ENCODE results near the gene TAC4. TPM values are rescaled to one million over a fixed set of nuclear protein-coding genes. Genes with fewer than 3 reads are reported as not detected.

The TAC4 gene
- total RNA-seq, 1 donor from 2014 or later: not detected

DNA sequence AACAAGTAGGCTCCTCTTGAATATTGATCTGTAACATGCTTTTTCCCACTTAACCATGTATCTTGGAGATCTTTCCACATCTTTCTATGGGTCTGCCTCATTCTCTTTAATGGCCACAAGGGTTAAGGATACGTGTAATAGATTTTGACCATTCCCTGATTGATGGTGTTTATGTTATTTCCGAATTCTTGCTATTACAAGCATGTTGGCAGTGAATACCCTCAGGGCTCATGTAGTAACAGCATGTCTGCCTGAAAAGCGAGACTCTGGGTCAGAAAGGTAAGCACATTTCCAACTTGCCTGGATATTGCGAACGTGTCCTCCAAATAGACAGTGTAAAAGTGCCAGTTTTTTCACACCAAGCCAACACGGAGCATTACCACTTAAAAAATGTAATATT lies 5.0 kb downstream of the TAC4 start:
- no peak overlapping the region for H3K4me3 Mint-ChIP-seq
- DNase-seq (ENCODE audit: low read depth, low spot score): no peak
- H3K36me3 Mint-ChIP-seq (ENCODE audit: low read depth): no peaks in the 10 kb centered on the region
- TF ChIP-seq, protein P1, sequence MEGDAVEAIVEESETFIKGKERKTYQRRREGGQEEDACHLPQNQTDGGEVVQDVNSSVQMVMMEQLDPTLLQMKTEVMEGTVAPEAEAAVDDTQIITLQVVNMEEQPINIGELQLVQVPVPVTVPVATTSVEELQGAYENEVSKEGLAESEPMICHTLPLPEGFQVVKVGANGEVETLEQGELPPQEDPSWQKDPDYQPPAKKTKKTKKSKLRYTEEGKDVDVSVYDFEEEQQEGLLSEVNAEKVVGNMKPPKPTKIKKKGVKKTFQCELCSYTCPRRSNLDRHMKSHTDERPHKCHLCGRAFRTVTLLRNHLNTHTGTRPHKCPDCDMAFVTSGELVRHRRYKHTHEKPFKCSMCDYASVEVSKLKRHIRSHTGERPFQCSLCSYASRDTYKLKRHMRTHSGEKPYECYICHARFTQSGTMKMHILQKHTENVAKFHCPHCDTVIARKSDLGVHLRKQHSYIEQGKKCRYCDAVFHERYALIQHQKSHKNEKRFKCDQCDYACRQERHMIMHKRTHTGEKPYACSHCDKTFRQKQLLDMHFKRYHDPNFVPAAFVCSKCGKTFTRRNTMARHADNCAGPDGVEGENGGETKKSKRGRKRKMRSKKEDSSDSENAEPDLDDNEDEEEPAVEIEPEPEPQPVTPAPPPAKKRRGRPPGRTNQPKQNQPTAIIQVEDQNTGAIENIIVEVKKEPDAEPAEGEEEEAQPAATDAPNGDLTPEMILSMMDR (conservative IDR thresholded peaks at IDR 0.05): no peak
- no peaks in the 10 kb centered on the region for H3K9me3 Mint-ChIP-seq
- no peaks in the 10 kb centered on the region for H3K27me3 Mint-ChIP-seq (ENCODE audit: low read depth)
- H3K27ac Mint-ChIP-seq (ENCODE audit: unreplicated experiment): no peak overlapping the region
- no peaks in the 10 kb centered on the region for H3K4me1 Mint-ChIP-seq

DNA sequence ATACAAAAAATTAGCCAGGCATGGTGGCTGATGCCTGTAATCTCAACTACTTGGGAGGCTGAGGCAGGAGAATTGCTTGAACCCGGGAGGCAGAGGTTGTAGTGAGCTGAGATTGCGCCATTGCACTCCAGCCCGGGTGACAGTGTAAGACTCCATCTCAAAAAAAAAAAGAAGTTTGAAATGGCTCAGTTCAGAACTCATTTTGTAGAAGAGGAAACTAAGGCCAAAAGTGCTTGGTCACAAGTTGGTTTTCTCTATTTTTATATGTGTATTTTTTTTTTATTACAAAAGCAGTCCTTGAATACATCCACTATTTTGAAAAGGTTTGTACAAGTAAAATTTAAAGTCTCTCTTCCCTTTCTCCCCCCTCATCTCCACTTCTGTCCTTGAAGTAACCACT lies 5.5 kb downstream of the TAC4 start:
- Mint-ChIP-seq H3K27me3 (ENCODE audit: low read depth) (no peaks in the 10 kb centered on the region), H3K9me3 (no peaks in the 10 kb centered on the region), H3K27ac (ENCODE audit: unreplicated experiment) (no peak overlapping the region), H3K36me3 (ENCODE audit: low read depth) (no peaks in the 10 kb centered on the region), H3K4me1 (no peaks in the 10 kb centered on the region), H3K4me3 (no peak overlapping the region)
- no peak for DNase-seq (ENCODE audit: low read depth, low spot score)
- TF ChIP-seq, protein P1 (conservative IDR thresholded peaks at IDR 0.05): no peak

DNA sequence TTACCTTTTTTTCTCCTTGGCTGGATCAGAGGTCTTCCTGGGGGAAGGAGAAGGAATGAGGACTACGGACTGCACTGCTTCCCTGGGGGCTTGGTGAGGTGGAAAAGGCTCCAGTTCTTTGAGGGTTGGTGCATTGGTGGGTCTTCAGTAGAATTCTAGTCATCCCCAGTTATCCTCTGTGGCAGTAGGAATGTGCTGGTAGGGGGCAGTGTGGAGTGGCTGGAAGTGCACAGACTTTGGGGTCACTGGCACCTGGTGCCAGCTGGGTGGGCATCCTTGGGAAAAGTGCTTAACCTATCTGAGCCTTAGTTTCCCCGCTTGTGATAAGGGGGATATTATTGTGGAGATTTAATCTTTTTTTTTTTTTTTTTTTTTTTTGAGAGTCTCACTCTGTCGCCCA lies 6.3 kb downstream of the TAC4 start:
- Mint-ChIP-seq H3K27me3 (ENCODE audit: low read depth) (no peaks in the 10 kb centered on the region), H3K27ac (ENCODE audit: unreplicated experiment) (no peak overlapping the region), H3K4me1 (no peaks in the 10 kb centered on the region), H3K36me3 (ENCODE audit: low read depth) (no peaks in the 10 kb centered on the region), H3K9me3 (no peaks in the 10 kb centered on the region), H3K4me3 (no peak overlapping the region)
- TF ChIP-seq, protein P1 (conservative IDR thresholded peaks at IDR 0.05): no peak
- no peak for DNase-seq (ENCODE audit: low read depth, low spot score)

DNA sequence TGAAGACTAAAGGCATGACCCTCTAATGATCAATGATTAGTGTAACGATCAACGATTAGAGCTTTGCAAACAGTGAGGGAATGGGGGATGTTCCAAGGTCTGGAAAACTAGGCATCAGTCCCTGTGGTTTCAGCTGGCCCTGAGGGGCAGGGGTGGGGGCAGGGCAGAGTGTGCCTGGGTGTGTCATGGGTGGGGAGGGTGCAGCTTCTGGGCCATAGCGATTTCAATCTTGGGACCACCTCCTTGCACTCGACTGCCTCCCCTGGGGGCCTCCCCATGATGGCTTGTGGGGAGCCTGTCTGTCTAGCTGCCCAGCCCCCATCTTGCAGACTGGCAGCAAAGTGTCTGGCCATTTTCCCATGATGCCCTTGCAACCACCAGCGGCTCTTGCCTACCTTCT lies 8.4 kb downstream of the TAC4 start:
- Mint-ChIP-seq H3K27ac (ENCODE audit: unreplicated experiment) (no peak overlapping the region), H3K9me3 (no peaks in the 10 kb centered on the region), H3K36me3 (ENCODE audit: low read depth) (peaks cover under 1% of the 10 kb centered on the region), H3K27me3 (ENCODE audit: low read depth) (no peaks in the 10 kb centered on the region), H3K4me3 (no peak overlapping the region), H3K4me1 (no peaks in the 10 kb centered on the region)
- TF ChIP-seq, protein P1 (conservative IDR thresholded peaks at IDR 0.05): no peak
- no peak for DNase-seq (ENCODE audit: low read depth, low spot score)

DNA sequence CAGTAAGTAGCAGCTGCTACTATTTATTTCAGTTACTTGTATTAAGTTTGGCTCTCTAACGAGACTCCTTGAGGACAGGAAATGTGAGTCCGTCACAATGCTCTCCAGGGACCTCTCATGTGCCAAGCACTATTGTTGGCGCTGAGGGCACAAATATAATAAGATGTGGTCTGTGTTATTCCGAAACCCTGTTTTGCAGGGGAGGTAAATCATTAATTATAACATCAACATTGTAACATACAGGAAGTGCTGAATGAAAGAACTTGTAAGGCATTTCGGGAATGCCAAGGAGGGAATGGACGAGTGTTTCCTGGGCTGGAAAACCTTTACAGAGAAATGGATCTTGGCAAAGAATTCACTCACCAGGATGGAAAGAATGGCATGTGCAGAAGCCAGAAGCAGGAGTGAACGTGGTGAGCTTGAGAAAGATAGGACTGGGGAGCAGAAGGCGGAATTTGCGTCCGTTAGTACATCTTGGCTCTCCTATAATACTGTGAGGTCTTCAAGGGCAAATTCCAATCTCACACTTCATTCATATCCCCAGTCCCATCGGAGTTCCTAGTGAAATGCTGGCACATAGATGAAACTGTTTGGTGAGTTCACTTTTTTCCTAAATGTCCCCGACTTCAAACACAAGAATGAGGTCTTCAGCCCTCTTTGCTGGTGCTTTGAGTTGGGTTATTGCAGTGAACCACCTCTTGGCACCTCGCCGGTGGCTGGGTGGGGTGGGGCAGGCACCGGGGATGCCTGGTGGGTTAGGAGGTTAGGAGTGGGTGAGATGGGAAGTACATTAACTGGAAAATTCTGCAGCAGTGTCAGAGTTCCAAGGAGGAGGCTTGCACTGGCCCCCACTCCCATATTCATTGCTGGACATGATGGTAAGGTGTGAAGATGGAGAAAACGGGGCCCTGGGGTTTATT lies 11.5 kb downstream of the TAC4 start:
- TF ChIP-seq, protein P1 (conservative IDR thresholded peaks at IDR 0.05): no peak
- no peak overlapping the region for H3K27ac Mint-ChIP-seq (ENCODE audit: unreplicated experiment)
- H3K9me3 Mint-ChIP-seq: no peaks in the 10 kb centered on the region
- H3K27me3 Mint-ChIP-seq (ENCODE audit: low read depth): no peaks in the 10 kb centered on the region
- H3K4me3 Mint-ChIP-seq: no peak overlapping the region
- no peaks in the 10 kb centered on the region for H3K4me1 Mint-ChIP-seq
- H3K36me3 Mint-ChIP-seq (ENCODE audit: low read depth): peaks cover 21% of the 10 kb centered on the region
- DNase-seq (ENCODE audit: low read depth, low spot score): no peak

Data from neural crest cell (in vitro differentiated cells).